K562 (cell line): ENCODE results near the gene ACSL3.
"Not testable (repeated sequence)": the region's sequence is repeated elsewhere in the genome, so short reads cannot be mapped to it uniquely, and the experiment has no call there.

ENCODE experiments used
- AFF4 ChIP-seq: sonication (generic); formaldehyde crosslinking; IDR thresholded peaks from 2 replicates; pipeline ENCODE4 v1.8.0; 2023; ENCODE audit warnings: mild to moderate bottlenecking, missing genetic modification reagents
- BRF1 ChIP-seq: IDR thresholded peaks from 3 replicates; pipeline ENCODE4 v1.6.1; 2011; ENCODE audit warnings: borderline replicate concordance, mild to moderate bottlenecking; ENCODE audit not compliant: insufficient read length; ENCODE audit errors: extremely low read depth
- CBX3 ChIP-seq, 2 experiments: IDR thresholded peaks; 1 replicate in 1 of 2; 2 replicates in 1 of 2; pipeline ENCODE4 v1.6.1; 2012; ENCODE audit warnings: inconsistent platforms in 2 of 2, low read length in 2 of 2, borderline replicate concordance in 1 of 2, control low read depth in 1 of 2
- CTCF ChIP-seq, 3 experiments: IDR thresholded peaks in 2 of 3; conservative IDR thresholded peaks in 1 of 3; 2 replicates each; pipeline ENCODE4 v1.5.1; 2011 to 2012; ENCODE audit warnings: low read length in 3 of 3, mild to moderate bottlenecking in 3 of 3, control low read depth in 2 of 3, improper control_type of control experiment in 1 of 3, inconsistent platforms in 1 of 3, low read depth in 1 of 3, mixed read lengths in 1 of 3, moderate library complexity in 1 of 3; ENCODE audit not compliant: insufficient read depth in 2 of 3
- GTF2F1 ChIP-seq: IDR thresholded peaks from 2 replicates; pipeline ENCODE4 v1.6.1; 2011; ENCODE audit warnings: low read depth, low read length, improper control_type of control experiment
- NFIC ChIP-seq: fragments of 450-650 bp; IDR thresholded peaks from 2 replicates; pipeline ENCODE4 v1.6.1; 2017; ENCODE audit warnings: mild to moderate bottlenecking, inconsistent platforms
- PHB2 ChIP-seq: fragments of 450-650 bp; IDR thresholded peaks from 2 replicates; pipeline ENCODE4 v1.6.1; 2017; ENCODE audit warnings: low read depth
- POLR2AphosphoS5 ChIP-seq: IDR thresholded peaks from 2 replicates; pipeline ENCODE4 v1.6.1; 2011; ENCODE audit warnings: mild to moderate bottlenecking, low read depth, low read length, moderate library complexity; ENCODE audit not compliant: control insufficient read depth, insufficient read depth
- RBM17 ChIP-seq: fragments of 200-400 bp; formaldehyde crosslinking; IDR thresholded peaks from 2 replicates; pipeline ENCODE4 v1.6.1; 2017; ENCODE audit warnings: low read depth, mild to moderate bottlenecking, low read length, borderline replicate concordance

- TF ChIP-seq RBM17; NFIC; CBX3 (IDR thresholded peaks at IDR 0.05; ENCODE audit: borderline replicate concordance in 1 of 2, low read length in 2 of 2); GTF2F1; BRF1; CTCF (IDR thresholded peaks at IDR 0.05 in 2 of 3, conservative IDR thresholded peaks at IDR 0.05 in 1 of 3; ENCODE audit: insufficient read depth in 2 of 3, low read depth in 1 of 3, low read length in 3 of 3); PHB2; AFF4; POLR2AphosphoS5: not testable (repeated sequence)
Measured at GRCh38 chr2:222917212-222917611, 56.4 kb downstream of the ACSL3 start.
